Left cardiac atrium (tissue), 4 donors: Measurements from ENCODE around the gene SLC1A5. TPM values are rescaled to one million over a fixed set of nuclear protein-coding genes. Genes with fewer than 3 reads are reported as not detected.

ENCODE experiments used
- ATAC-seq, 2 donors: fragments of 200-7000 bp; cut with Tn5 transposase; one replicate each; pipeline ENCODE4 v1.9.1; 2020; ENCODE audit warnings: mild to moderate bottlenecking in 2 of 2, moderate library complexity in 2 of 2
- DNase-seq: peaks from one replicate; pipeline ENCODE4 v3.0.0-alpha.2; 2020
- intact Hi-C, 2 donors: fragments of 100-400 bp; cut with DNase I; formaldehyde crosslinking; loops; one replicate each; pipeline versions ENCODE4 v1.14.1 to v1.15.1; 2022 to 2023
- total RNA-seq, 2 donors: library from RNA; stranded (reverse); fragmentation: NEBNext Ultra II Directional; extraction: Animal tissue kit (Norgen Biotek cat#: 25700); gene quantifications; one replicate each; pipeline ENCODE4 v1.2.1, GENCODE V29; 2021
- donor health status: DM: no; HTN: yes; CAD: no.
- donor health status: DM: no; HTN: yes; CAD: no; lungs with severe emphysema.
- donor health status: DM: yes; HTN: yes; CAD: no.
- donor health status: Dilated cardiomyopathy.

Gene SLC1A5
- total RNA-seq, 2 donors from 2014 or later, result 34.3 to 40.8 TPM

DNA sequence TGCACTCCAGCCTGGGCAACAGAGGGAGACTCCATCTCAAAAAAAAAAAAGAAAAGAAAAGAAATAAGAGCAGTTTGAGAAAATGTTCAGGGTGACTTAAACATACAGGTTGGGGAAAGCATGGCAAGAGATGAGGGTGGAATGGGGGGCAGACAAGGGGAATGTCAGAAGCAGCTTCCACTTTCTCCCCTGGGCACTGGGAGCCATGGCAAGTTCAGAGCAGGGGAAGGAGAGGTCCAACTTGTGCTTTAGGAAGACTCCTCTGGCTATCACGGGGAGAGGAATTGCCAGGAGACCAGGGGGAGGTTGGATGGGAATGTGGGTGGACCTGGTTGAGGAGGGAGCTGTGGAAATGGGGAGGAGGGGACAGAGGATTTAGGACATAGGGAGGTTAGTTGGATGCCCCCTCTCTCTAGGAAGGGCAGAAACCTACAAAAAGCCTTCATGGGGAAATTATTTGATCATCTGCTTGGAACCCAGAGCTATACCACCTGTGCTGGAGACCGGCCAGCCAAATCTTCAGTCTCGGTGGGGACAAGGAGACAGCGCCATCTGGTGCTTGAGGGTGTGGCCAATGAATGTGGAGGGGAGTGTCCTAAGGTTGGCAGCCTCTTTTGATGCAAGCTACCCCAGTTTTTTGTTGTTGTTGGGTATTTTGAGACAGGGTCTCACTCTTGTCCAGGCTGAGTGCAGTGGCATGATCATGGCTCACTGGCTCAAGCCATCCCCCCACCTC is 34.8 kb downstream of the SLC1A5 start:
- ATAC-seq (no peak), DNase-seq (no peak)
- intact Hi-C loops, result loop anchor here in 1 of 2 donors (10.0 kb wide), 1 partner anchor 241 kb away; no protein-coding TSS in a partner anchor

DNA sequence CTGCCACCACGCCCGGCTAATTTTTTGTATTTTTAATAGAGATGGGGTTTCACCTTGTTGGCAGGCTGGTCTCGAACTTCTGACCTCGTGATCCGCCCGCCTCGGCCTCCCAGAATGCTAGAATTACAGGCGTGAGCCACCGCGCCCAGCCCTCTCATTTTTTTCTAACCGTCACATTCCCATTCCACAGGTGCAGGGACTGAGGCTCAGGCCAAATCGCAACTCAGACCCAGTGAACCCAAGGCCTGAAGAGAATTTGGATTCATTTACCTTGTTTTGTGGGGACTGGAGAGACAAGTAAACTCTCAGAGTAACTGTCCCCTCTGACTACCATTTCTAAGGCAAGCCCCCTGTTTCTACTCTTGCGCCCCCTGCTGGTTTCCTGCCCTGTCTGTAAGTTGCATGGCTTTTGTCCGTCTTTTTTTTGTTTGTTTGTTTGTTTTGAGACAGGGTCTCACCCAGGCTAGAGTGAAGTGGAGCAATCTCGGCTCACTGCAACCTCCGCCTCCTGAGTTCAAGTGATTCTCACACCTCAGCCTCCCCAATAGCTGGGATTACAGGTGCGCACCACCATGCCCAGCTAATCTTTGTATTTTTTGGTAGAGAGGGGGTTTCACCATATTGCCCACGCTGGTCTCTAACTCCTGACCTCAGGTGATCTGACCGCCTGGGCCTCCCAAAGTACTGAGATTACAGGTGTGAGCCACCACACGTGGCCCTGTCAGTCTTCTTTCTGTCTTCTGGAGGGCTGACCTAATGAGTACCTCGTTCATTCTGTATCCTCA is 39.9 kb downstream of the SLC1A5 start:
- ATAC-seq, result no peak
- intact Hi-C loops, result no loop called here
- peak; percentile 75 for DNase-seq

DNA sequence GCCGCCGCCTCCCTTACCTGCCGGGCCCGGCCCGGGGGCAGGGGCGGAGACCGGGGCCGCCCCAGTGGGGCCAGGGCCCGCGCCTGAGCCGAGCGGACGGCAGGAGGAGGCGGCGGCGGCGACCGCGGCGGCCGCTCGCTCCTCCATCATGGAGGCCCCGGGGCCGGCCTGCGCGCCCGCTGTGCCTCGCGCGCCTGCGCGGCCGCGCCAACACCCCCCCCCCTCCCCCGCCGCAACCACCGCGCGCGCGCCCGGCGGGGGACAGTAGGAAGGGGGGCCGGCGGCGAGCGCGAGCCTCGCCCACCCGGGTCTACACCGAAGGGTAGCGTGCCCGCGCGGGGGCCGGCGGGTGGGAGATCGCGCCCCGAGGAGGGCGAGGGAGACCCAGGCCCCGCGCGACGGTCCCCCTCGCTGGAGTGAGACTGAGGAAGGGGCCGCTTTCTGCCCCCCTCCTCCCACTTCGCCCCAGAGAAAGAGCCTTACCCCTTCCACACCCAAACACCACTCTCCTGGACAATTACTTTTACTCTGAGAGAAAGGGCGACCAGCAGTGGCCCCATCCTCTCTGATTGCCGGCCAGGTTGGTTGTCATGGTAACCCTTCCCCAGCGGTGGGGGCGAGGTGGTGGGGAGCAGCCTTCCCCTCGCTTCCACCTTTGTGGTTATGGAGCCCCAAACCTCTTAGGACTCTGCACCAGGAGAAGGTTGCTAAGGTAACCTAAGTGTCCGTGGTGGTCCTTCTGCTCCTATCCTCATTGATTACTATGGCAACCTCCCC is 41.9 kb downstream of the SLC1A5 start, which contains the start of gene STRN4:
Gene STRN4 (minus strand): TSS at position 170 of the 777 bp plus-strand sequence. CDS start 20 bp downstream, at position 150.
- DNase-seq, result peak; percentile 58
- intact Hi-C loops, result no loop called here
- peak; percentile 74 to 88 for ATAC-seq

DNA sequence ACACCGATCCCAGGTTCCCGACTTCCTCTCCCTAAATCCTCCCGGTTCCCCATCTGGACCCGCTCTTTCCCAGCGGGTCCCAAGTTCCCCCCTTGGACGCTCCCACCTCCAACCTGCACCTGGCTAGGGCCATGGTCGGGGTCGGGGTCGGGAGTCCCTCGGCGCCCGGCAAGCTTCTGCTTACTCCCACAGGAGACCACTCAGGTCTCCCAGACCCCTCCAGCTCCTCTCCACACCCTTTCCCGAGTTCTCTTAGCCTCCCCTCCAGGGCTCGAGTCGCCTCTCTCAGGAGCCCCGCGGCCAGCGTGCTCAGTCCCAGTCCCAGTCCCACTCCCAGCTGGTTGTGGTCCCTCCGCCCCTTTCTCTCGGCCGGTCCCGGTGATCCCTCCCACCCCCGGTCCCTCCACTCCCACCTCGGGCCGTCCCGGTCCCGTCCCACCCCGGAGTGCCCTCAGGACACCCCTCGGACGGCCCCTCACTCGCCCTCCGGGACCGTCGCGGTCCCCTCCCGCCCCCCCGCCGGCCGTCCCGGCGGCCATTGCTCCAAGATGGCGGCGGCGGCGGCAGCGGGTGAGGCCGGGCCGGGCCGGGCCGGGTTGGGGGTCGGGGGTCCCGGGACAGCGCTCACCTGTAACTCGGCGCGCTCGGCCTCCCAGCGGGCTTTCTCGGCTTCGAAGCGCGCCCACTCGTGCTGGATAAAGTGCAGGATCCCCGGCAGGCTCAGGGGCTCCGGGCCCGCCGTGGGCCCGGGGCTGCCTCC is 42.7 kb downstream of the SLC1A5 start, which contains the start of gene FKRP:
Gene FKRP (plus strand): TSS at position 537 of the 760 bp plus-strand sequence. CDS start 9,394 bp downstream, outside the sequence.
- ATAC-seq, result peak; percentile 58 to 76
- intact Hi-C loops, result no loop called here
- DNase-seq, result no peak

DNA sequence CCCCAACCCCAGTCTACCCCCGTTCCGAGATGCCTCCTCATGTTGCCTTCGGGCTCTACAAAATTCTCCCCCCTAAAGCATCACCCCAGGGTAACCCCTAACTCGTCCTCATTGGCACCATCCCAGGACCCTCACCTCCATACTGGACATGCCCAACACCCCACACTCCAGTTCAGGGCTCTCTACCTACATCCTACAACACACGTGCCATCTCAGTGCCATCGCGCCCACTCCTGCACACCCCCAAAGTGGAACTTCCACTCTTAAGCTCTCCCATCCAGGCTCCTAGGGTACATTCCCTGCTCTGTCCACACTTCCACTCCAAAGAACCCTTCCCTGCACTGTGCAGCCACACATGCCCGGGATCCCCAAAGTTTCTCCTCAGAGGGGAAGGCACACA is 43.4 kb downstream of the SLC1A5 start:
- peak in 1 of 2 donors; percentile 3 for ATAC-seq

DNA sequence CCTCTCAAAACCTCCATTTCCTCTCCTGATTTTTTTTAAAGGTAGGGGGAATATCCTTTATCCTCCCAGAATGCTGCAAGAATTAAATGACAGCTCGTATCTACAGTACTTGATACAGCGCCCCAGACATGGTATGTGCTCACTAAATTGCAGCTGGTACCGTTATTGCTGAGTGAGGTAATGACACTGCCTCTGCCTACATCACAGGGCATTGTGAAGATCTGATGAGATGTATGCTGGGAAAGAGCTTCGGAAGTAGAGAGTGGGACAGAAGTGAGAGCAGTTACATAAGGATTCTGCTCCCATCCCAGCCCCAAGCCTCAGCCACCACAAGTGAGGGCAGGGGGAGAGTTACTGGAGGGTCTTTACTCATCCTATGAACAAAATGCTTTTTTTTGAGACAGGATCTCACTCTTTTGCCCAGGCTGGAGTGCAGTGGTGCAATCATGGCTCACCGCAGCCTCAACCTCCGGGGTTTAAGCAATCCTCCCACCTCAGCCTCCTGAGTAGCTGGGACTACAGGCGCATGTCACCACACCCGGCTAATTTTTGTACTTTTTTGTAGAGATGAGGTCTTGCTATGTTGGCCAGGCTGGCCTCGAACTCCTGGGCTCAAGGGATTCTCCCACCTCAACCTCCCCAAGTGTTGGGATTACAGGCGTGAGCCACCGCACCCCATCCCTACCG is 44.2 kb downstream of the SLC1A5 start:
- DNase-seq (no peak), ATAC-seq (no peak)
- intact Hi-C loops, result no loop called here

More for the DNA sequence above, 43.4 kb downstream of the SLC1A5 start:
- intact Hi-C loops, result no loop called here
- no peak for DNase-seq

DNA sequence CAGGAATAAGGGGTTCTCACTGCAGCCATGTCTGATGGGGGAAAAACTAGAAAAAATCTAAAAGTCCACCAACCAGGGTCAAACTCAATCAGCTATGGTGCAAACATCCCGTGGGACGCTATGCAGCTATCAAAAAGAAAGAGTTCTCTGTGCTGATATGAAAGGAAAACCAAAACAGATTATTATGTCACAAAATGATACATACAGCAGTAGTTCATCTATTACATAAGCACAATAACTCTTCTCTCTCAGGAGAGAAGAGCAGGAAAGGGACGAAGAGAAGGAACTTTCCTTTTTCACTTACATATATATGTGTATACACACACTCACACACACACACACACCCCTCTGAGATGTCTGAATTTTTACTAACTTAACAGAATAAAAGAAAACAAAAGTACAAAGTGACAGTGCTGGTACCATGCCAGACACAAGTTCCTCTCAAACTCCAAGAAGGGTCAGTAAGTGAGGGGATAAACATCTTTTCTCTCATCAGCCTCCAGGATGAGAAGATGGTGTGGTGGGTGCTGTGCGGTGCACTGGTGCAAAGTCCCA is 45.4 kb downstream of the SLC1A5 start:
- DNase-seq (no peak), ATAC-seq (no peak)
- intact Hi-C loops, result no loop called here

DNA sequence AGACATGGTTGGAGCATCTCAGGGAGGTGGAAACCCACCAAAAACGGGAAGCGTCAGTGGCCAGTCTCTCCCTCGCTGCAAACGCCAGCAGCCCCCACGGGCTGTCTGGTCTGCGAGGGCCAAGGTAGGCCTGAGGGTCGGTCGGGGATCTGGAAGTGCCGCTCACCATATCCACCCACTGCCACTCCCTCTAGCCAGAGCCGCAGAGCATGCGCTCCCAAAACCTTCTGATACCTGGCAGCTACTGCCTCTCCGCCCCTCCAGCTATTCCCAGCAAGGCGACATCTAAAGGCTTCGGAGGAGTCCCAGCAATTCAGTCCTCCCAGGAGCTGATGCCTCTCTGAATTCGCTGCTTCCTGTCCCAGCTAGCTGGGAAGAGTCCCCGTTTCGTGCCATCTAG is 46.9 kb downstream of the SLC1A5 start:
- intact Hi-C loops, result no loop called here
- DNase-seq, result no peak
- no peak for ATAC-seq

DNA sequence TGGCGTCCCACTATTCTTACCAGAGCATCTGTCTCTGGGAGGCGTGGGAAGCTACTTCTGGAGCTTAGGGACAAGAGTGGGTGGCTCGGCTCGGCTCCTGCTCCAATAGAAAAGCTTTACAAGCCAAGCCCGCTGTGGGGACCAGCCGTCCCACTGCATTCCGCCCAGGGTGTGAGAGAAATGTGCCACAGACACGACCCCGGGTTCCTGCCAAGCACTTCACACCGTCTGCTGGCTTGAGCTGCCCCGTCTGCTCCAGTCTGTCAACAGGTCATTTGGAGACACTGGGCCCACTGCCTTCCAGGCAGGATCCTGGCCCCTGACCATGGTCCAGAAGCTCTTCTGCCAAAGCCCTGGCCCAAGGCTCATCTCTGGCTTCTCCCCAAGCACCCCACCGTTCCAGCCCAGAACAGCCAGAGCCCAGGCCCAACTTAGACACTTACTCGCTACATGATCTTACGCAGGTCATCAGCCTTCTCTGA is 49.1 kb downstream of the SLC1A5 start:
- peak; percentile 87 for DNase-seq
- intact Hi-C loops, result loop anchor here in 1 of 2 donors (5.0 kb wide), 1 partner anchor 42 kb away; no protein-coding TSS in a partner anchor
- peak; percentile 92 to 93 for ATAC-seq

DNA sequence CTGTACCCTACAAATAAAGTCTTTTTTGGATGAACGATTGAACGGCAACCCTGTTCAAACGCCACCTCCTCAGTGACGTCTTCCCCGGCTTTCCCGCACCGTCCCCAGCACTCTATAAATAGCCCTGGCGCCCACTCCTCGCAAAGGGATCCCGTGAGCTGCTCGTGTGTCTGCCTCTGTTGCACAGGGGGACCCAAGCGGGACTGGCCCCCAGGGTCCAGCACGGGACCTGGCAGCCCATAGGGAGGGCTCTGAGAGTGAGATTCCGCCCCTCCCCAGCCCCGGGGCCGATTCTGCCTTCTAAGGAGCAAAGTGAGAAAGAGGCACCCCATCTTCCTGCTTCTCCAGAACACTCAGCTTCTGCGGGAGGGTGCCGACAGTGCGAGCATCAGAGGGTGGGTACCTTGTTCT is 50.6 kb downstream of the SLC1A5 start:
- intact Hi-C loops, result loop anchor here in 1 of 2 donors (5.0 kb wide), 1 partner anchor 40 kb away; no protein-coding TSS in a partner anchor
- DNase-seq (no peak), ATAC-seq (no peak)

DNA sequence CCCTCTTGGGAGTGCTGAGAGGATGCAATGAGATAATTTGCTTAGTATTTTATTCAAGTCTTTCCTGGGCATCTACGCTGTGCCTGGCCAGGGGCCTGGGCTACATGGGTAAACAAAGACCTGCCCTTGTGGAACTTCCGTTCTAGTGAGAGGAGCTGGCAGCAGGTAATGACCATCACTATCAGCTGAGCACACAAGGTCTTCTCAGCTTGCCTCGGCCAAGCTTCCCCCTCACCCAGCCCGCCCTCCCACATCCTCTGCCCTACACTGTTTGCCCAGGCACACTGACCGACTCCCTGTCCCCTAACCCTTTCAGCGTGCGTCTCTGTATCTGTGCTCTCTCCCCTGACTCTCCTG is 51.1 kb downstream of the SLC1A5 start:
- intact Hi-C loops, result loop anchor here in 1 of 2 donors (5.0 kb wide), 1 partner anchor 40 kb away; no protein-coding TSS in a partner anchor
- no peak for DNase-seq
- no peak for ATAC-seq

DNA sequence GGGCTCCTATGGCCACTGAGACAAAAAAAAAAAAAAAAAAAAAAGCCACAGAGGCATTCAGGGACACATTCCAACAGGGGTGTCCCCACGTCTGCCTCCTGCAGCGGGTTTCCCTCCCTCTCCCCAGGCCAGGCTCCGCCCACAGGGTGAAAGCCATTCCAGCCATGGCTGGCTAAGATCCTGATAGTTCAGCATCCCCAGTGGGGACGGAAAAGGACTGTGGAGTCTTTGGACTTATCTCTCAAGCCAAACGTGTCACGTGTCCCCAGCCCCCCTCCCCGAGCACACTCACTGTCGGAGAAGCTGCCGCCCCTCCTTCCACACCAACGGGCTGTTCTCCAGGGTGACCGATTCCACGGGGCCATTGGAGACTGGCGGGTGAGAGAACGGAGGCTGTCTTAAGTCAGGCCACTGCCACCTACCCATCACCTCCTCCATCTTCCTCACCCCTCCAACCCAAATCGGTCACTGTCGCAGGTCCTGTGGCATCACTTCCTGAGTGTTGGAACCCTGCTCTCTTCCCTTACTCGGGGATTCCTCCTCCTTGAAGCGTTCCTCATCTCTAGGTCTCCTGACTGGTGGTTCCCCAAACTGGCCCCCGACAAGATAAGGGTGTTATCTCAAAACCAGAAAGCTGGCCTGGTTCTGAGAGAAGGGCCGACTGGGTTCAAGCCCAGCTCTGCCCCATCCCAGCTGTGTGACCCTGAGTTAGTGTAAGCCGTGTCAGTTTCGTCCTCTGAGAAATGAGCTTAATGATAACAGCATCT is 51.7 kb downstream of the SLC1A5 start:
- intact Hi-C loops, result loop anchor here in 1 of 2 donors (5.0 kb wide), 1 partner anchor 39 kb away; no protein-coding TSS in a partner anchor
- ATAC-seq, result peak; percentile 8 to 42

DNA sequence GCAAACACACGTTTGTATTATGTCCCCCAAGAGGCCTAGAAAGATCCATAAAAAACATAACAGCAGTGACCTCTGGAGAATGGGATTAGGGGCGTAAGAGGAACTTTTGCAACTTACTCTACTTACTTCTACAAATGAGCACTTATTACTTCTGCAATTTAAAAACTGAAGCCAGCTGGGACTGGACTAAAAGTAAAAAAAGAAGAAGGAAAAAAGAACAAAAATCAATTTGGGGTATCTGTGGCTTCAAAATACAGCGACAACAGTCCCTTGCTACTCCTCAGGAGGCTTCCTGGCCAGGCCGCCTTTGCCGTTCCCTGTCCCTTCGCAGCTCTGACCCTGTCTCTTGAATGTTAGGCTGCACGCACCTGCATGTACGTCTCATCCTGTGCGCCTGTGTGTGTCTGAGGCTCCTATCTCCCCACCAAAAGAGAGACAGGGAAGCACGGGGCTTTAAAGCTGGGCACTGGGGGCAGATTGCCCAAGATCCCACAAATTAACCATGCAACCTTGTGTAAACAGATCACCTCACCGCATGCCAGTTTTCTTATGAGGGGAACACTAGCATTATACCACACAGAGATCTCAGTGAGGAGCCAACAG is 54.6 kb downstream of the SLC1A5 start:
- DNase-seq, result no peak
- no peak for ATAC-seq
- intact Hi-C loops, result no loop called here

More for the DNA sequence above, 51.7 kb downstream of the SLC1A5 start:
- DNase-seq, result peak; percentile 62

DNA sequence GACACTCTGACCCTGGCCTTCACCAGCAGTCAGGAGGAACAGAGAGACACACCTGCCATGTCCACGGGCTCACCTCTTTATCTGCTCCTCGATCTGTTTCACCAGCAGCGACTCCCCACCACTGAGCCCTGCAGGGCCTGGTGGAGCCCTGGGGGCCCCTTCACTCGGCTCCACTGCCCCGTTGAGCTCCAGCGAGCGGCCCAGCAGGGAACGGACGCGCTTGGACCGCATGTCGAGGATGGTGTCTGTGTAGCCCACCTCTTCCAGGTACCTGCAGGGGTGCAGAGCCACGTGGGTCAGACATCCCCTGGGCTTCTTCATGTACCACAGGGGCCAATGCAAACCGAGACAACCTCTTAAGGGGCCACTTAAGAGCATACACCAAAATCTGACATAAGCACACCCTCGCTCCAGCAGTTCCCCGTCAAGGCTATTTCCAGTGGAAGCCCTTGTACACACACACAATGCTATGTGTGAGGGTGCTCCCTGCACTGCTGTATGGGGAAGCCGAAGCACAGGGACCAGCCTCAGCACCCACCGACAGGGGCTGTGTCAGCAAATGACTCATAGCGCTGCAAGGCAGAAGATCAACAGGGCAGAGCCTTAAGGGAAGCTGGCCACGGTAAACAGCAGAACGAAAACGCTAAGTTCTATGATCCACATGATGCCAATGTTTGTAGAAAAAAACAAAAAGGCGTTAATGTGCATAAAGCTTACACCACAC is 55.3 kb downstream of the SLC1A5 start:
- ATAC-seq, result peak in 1 of 2 donors; percentile 48

DNA sequence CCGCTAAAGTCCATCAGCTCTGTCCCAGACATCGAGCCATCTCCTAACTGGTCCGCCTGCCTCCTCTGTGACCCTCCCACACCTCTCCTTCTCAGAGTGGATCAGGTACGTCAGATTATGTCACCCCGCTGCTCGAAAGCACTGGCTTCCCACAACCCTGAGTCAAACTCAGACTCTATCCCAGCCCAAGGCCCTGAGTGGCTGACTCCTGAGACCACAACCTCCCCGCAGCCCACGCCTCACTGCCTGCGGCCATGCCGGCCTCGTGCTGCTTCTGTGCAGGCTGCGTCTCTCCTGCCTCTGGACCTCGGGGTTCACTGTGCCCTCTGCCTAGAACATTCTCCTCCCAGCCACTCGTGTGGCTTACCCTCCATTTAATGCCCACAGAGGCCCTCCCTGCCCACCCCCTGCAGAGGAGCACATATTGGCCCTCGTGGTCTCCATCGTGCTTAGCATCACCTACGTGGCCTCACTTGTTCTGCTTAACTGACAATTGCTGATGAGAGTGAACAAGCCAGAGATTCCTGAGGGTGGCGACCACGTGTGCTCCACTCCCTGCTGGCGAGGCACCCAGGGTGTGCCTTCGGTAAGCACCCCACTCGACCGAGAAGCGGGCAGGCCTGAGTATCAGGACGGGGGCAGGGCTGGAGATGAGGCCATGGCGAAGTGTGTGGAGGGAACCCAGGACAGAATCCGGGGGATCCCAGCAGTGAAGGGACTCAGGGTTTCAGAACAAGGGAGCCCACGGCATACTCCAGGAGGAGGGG is 56.0 kb downstream of the SLC1A5 start:
- ATAC-seq (no peak), DNase-seq (no peak)
- intact Hi-C loops, result no loop called here

More for the DNA sequence above, 55.3 kb downstream of the SLC1A5 start:
- peak; percentile 55 for DNase-seq
- intact Hi-C loops, result no loop called here
